Ramos (cell line): ENCODE data around the gene MEF2D.

ENCODE experiments used
- in situ Hi-C: fragments of 300-500 bp; cut with MboI; formaldehyde crosslinking; loops from one replicate; pipeline ENCODE4 v1.14.3; 2022; ENCODE audit warnings: low sequenced_read_pairs; ENCODE audit not compliant: unreplicated experiment

The MEF2D gene

GRCh38 chr1:156420205-156421061 lies 80.1 kb downstream of the MEF2D start:
- in situ Hi-C loops: no loop called here

- in situ Hi-C loops: no loop called here
These were observed 80.7 kb downstream of the MEF2D start for GRCh38 chr1:156419854-156420204.

- in situ Hi-C loops: no loop called here
These were observed 82.0 kb downstream of the MEF2D start for GRCh38 chr1:156418416-156419070.

DNA sequence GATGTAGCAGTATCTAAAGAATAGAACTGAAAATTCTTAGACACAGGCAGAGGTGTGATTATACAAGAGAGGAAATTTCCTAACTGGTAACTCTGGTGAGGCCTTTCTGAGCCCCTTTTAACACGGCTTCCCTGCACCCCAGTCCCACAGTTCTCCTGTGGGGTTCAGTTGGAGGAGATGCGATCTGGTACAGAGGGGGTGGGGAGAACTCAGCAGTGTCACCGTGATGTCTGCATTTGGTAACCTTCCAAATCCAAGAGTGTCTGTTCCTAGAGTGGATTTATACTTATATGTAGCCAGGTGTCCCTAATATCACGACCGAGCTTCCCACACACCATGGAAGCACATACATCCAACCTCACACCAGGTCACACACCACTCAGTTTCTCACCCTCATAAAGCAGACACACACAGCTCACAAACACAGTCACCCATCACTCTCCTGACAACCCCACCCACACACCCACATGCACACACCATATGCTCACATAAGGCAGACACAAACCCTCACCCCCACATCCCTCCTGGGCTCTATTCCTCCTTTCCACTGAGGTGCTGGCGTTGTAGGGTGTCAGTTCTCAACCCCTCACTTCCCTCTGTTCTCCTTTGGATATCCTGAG lies 83.1 kb downstream of the MEF2D start:
- in situ Hi-C loops: no loop called here

GRCh38 chr1:156416993-156417392 lies 83.6 kb downstream of the MEF2D start:
- in situ Hi-C loops: no loop called here

- in situ Hi-C loops: no loop called here
These were observed 86.0 kb downstream of the MEF2D start for GRCh38 chr1:156414461-156415064.
